ENCODE results near the gene KIAA0825.

Gene KIAA0825

GRCh38 chr5:94429566-94429965 lies 188.8 kb downstream of the KIAA0825 start:
- no peak overlapping the region for H3K4ac ChIP-seq (ENCODE audit: low read depth, low read length)
- no peak overlapping the region for H3K23ac ChIP-seq (ENCODE audit: low read length)
- H4K91ac ChIP-seq (ENCODE audit: low read depth, low read length): no peak overlapping the region
- no peak overlapping the region for H3K9ac ChIP-seq (ENCODE audit: low read length)
- no peak overlapping the region for H3K14ac ChIP-seq (ENCODE audit: low read length)
- WGBS (ENCODE audit: extremely low coverage, insufficient coverage, insufficient read length): no CpG with 5 or more reads among the region's 6 CpGs
- no peak overlapping the region for H2AFZ ChIP-seq (ENCODE audit: insufficient read depth, low read length, poor library complexity)
- H3K9me3 ChIP-seq (ENCODE audit: insufficient read depth, low read depth, low read length): no peaks in the 10 kb centered on the region
- no peak overlapping the region for H2AK5ac ChIP-seq (ENCODE audit: low read length)
- no peak for DNase-seq
- no peak overlapping the region for H2BK12ac ChIP-seq (ENCODE audit: low read length)
- no peak overlapping the region for H4K12ac ChIP-seq (ENCODE audit: low read depth, low read length)
- H3K4me3 ChIP-seq (ENCODE audit: low read depth, low read length): no peak overlapping the region
- no peaks in the 10 kb centered on the region for H3K79me2 ChIP-seq (ENCODE audit: control insufficient read depth, insufficient read depth, low read length, poor library complexity)
- no peaks in the 10 kb centered on the region for H3K79me1 ChIP-seq (ENCODE audit: low read length)
- H3K4me2 ChIP-seq (ENCODE audit: low read length): no peak overlapping the region
- no peak overlapping the region for H2BK120ac ChIP-seq (ENCODE audit: insufficient read depth, low read length, poor library complexity)
- H3K27ac ChIP-seq (ENCODE audit: low read depth, low read length): no peak overlapping the region
- no peaks in the 10 kb centered on the region for H3K4me1 ChIP-seq (ENCODE audit: control insufficient read depth in 1 of 2, insufficient read depth in 2 of 2, low read length in 2 of 2)
- no peaks in the 10 kb centered on the region for H3K27me3 ChIP-seq (ENCODE audit: insufficient read depth, low read length)
- no peak overlapping the region for H3K18ac ChIP-seq (ENCODE audit: low read length)
- no peaks in the 10 kb centered on the region for H3K36me3 ChIP-seq (ENCODE audit: control insufficient read depth in 1 of 2, insufficient read depth in 2 of 2, low read length in 2 of 2)
- H2BK5ac ChIP-seq (ENCODE audit: low read depth, low read length, poor library complexity): no peak overlapping the region
- H4K8ac ChIP-seq (ENCODE audit: low read depth, low read length): no peak overlapping the region

- no peaks in the 10 kb centered on the region for H3K27me3 ChIP-seq (ENCODE audit: insufficient read depth, low read length)
- DNase-seq: no peak
- H3K4me3 ChIP-seq (ENCODE audit: low read depth, low read length): no peak overlapping the region
- H3K9me3 ChIP-seq (ENCODE audit: insufficient read depth, low read depth, low read length): no peaks in the 10 kb centered on the region
- H3K36me3 ChIP-seq (ENCODE audit: control insufficient read depth in 1 of 2, insufficient read depth in 2 of 2, low read length in 2 of 2): no peaks in the 10 kb centered on the region
- H3K18ac ChIP-seq (ENCODE audit: low read length): no peak overlapping the region
- H3K27ac ChIP-seq (ENCODE audit: low read depth, low read length): no peak overlapping the region
- H3K9ac ChIP-seq (ENCODE audit: low read length): no peak overlapping the region
- WGBS (ENCODE audit: extremely low coverage, insufficient coverage, insufficient read length): no CpG with 5 or more reads among the region's 2 CpGs
- no peak overlapping the region for H2BK5ac ChIP-seq (ENCODE audit: low read depth, low read length, poor library complexity)
- no peak overlapping the region for H3K23ac ChIP-seq (ENCODE audit: low read length)
- H3K4me1 ChIP-seq (ENCODE audit: control insufficient read depth in 1 of 2, insufficient read depth in 2 of 2, low read length in 2 of 2): no peaks in the 10 kb centered on the region
- no peak overlapping the region for H2AK5ac ChIP-seq (ENCODE audit: low read length)
- H3K79me1 ChIP-seq (ENCODE audit: low read length): no peaks in the 10 kb centered on the region
- no peak overlapping the region for H2BK120ac ChIP-seq (ENCODE audit: insufficient read depth, low read length, poor library complexity)
- H3K4me2 ChIP-seq (ENCODE audit: low read length): no peak overlapping the region
- H3K4ac ChIP-seq (ENCODE audit: low read depth, low read length): no peak overlapping the region
- no peak overlapping the region for H4K8ac ChIP-seq (ENCODE audit: low read depth, low read length)
- no peak overlapping the region for H3K14ac ChIP-seq (ENCODE audit: low read length)
- H4K12ac ChIP-seq (ENCODE audit: low read depth, low read length): no peak overlapping the region
- no peak overlapping the region for H4K91ac ChIP-seq (ENCODE audit: low read depth, low read length)
- no peak overlapping the region for H2AFZ ChIP-seq (ENCODE audit: insufficient read depth, low read length, poor library complexity)
- no peak overlapping the region for H2BK12ac ChIP-seq (ENCODE audit: low read length)
- no peaks in the 10 kb centered on the region for H3K79me2 ChIP-seq (ENCODE audit: control insufficient read depth, insufficient read depth, low read length, poor library complexity)
Measured at GRCh38 chr5:94425396-94425795, 193.0 kb downstream of the KIAA0825 start.

- DNase-seq: no peak
- Histone ChIP-seq H3K4ac (ENCODE audit: low read depth, low read length) (no peak overlapping the region), H3K4me3 (ENCODE audit: low read depth, low read length) (no peak overlapping the region), H3K79me1 (ENCODE audit: low read length) (no peaks in the 10 kb centered on the region), H2AK5ac (ENCODE audit: low read length) (no peak overlapping the region), H4K12ac (ENCODE audit: low read depth, low read length) (no peak overlapping the region), H2BK120ac (ENCODE audit: insufficient read depth, low read length, poor library complexity) (no peak overlapping the region), H3K23ac (ENCODE audit: low read length) (no peak overlapping the region), H3K9me3 (ENCODE audit: insufficient read depth, low read depth, low read length) (no peaks in the 10 kb centered on the region), H4K91ac (ENCODE audit: low read depth, low read length) (no peak overlapping the region), H3K27ac (ENCODE audit: low read depth, low read length) (no peak overlapping the region), H3K18ac (ENCODE audit: low read length) (no peak overlapping the region), H3K27me3 (ENCODE audit: insufficient read depth, low read length) (no peaks in the 10 kb centered on the region), H3K79me2 (ENCODE audit: control insufficient read depth, insufficient read depth, low read length, poor library complexity) (no peaks in the 10 kb centered on the region), H3K4me2 (ENCODE audit: low read length) (no peak overlapping the region), H3K36me3 (ENCODE audit: control insufficient read depth in 1 of 2, insufficient read depth in 2 of 2, low read length in 2 of 2) (no peaks in the 10 kb centered on the region), H4K8ac (ENCODE audit: low read depth, low read length) (no peak overlapping the region), H3K14ac (ENCODE audit: low read length) (no peak overlapping the region), H3K9ac (ENCODE audit: low read length) (no peak overlapping the region), H2BK12ac (ENCODE audit: low read length) (no peak overlapping the region), H3K4me1 (ENCODE audit: control insufficient read depth in 1 of 2, insufficient read depth in 2 of 2, low read length in 2 of 2) (no peaks in the 10 kb centered on the region), H2AFZ (ENCODE audit: insufficient read depth, low read length, poor library complexity) (no peak overlapping the region), H2BK5ac (ENCODE audit: low read depth, low read length, poor library complexity) (no peak overlapping the region)
Measured at GRCh38 chr5:94423411-94423810, 195.0 kb downstream of the KIAA0825 start.

GRCh38 chr5:94422812-94423211 lies 195.6 kb downstream of the KIAA0825 start:
- Histone ChIP-seq H3K9me3 (ENCODE audit: insufficient read depth, low read depth, low read length) (no peaks in the 10 kb centered on the region), H4K12ac (ENCODE audit: low read depth, low read length) (no peak overlapping the region), H3K4me1 (ENCODE audit: control insufficient read depth in 1 of 2, insufficient read depth in 2 of 2, low read length in 2 of 2) (no peaks in the 10 kb centered on the region), H3K27me3 (ENCODE audit: insufficient read depth, low read length) (no peaks in the 10 kb centered on the region), H2AK5ac (ENCODE audit: low read length) (no peak overlapping the region), H2BK5ac (ENCODE audit: low read depth, low read length, poor library complexity) (no peak overlapping the region), H4K91ac (ENCODE audit: low read depth, low read length) (no peak overlapping the region), H3K79me1 (ENCODE audit: low read length) (no peaks in the 10 kb centered on the region), H3K79me2 (ENCODE audit: control insufficient read depth, insufficient read depth, low read length, poor library complexity) (no peaks in the 10 kb centered on the region), H3K4me3 (ENCODE audit: low read depth, low read length) (no peak overlapping the region), H4K8ac (ENCODE audit: low read depth, low read length) (no peak overlapping the region), H3K36me3 (ENCODE audit: control insufficient read depth in 1 of 2, insufficient read depth in 2 of 2, low read length in 2 of 2) (no peaks in the 10 kb centered on the region), H2AFZ (ENCODE audit: insufficient read depth, low read length, poor library complexity) (no peak overlapping the region), H3K18ac (ENCODE audit: low read length) (no peak overlapping the region), H2BK120ac (ENCODE audit: insufficient read depth, low read length, poor library complexity) (no peak overlapping the region), H3K9ac (ENCODE audit: low read length) (no peak overlapping the region), H3K23ac (ENCODE audit: low read length) (no peak overlapping the region), H2BK12ac (ENCODE audit: low read length) (no peak overlapping the region), H3K14ac (ENCODE audit: low read length) (no peak overlapping the region), H3K4ac (ENCODE audit: low read depth, low read length) (no peak overlapping the region), H3K4me2 (ENCODE audit: low read length) (no peak overlapping the region), H3K27ac (ENCODE audit: low read depth, low read length) (no peak overlapping the region)
- WGBS (ENCODE audit: extremely low coverage, insufficient coverage, insufficient read length): no CpG with 5 or more reads among the region's 3 CpGs
- DNase-seq: no peak

All from trophoblast cell (in vitro differentiated cells and primary cell).